Inferior parietal cortex (tissue), 1 donor: ENCODE data around the gene VAT1L.

Experiments used
- DNase-seq: peaks from one replicate; pipeline ENCODE4 v3.0.0-alpha.2; 2016; ENCODE audit errors: extremely low spot score

VAT1L gene

DNA sequence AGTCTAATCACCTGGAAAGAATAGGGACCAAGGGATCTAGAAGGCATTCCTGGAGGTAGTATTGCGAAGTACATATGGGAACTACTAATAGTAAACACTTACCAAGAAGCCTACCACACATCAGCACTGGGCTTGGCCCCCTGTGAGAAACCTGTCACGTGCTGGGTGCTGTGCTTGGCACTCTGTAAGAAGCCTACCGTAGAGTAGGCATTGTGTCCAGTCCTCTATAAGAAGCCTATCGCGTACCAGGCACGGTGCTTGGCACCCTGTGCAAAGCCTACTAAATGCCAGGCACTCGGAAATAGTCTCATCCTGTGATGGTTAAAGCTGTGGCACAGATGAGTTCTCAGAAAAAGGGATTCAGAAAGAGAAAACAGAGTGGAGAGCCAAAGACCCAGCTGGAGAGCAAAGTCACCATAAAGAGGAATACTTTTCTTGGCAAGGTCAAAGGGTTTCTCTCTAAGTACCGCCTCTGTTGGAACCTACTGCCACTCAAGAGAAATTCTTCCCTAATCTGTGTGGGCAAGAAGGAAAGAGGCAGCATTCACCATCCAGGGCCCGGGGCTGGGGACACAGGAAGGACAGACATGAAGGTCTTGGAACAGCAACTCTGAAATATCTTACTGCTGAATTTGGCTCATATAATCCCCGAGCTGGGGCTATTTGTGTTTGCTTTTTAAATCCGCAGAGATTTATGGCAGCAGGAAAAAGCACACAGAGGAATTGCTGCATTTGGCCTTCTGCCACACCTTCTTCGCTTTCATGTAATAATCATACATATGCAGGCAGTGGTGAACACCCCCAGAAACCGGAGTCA lies 81.8 kb downstream of the VAT1L start:
- no peak for DNase-seq

DNA sequence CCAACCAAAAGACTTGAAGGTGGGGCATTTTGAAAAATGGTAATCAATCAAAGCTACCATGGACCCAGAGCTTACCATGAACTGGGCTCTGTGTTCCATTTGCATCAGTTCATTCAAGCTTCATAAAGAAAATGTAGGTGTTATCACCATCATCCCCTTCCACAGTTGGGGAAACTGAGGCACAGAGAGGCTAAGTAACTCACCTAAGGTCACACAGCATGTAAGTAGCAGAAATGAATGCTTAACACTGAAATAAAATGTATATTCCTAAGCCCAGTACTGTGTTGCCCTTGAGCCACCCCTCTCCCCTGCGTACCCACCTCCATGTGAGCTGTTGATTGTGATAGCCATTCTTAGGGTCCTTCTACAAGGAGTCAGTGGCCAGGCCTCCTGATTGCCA lies 83.6 kb downstream of the VAT1L start:
- DNase-seq, result no peak

DNA sequence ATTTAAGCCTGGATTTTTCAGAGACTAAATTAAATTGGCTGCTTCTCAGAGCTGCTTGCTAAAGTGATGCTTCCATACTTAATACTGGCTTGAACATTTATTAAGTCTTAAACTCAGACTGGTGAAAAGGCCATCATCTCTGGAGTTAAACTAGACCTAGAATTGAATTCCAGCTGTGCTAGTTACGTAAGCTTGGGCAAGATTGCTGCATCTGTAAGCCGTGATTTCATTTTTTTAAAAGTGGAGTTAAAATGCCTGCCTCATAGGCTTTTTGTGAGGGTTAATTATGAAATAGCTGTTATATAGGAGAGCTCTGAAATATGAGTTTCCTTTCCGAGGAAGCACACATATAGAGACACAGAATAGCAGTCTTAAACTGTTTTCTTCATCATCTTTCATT lies 84.7 kb downstream of the VAT1L start:
- DNase-seq, result no peak

DNA sequence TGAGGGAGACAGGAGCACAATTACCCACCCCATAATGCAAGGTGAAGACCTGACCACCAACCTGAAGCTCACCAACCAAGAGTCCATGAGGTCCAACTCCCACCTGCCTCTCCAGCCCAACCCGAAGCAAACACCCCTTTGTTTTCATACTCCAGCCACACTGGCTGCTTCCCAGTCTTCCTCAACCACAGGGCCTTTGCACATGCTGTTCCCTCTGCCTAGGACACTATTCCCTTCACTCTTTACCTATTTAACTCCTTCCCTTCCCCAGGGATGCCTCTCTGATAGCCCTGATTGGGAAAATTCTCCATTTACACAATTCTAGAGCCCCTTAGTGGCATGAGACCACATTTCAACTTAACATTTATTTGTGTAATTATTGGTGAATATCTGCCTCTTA lies 86.0 kb downstream of the VAT1L start:
- no peak for DNase-seq

DNA sequence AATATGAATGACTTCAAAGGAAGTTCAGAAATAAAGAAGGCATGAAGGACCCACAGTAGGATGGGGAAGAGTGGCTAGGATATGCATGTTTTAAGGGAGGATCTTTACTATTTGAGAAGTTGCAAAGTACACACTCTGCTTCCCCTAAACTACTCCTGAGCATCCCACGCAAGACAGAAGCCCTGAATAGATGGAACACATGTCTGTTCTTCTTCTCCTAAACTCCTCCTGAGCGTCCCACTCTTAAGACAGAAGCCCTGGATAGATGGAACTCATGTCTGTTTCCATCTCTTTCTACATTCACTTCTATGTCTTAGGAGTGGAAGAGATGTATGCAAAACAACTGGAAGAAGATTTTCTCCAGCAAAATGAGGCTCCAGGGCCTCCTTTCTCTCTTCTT lies 88.4 kb downstream of the VAT1L start:
- DNase-seq, result no peak

DNA sequence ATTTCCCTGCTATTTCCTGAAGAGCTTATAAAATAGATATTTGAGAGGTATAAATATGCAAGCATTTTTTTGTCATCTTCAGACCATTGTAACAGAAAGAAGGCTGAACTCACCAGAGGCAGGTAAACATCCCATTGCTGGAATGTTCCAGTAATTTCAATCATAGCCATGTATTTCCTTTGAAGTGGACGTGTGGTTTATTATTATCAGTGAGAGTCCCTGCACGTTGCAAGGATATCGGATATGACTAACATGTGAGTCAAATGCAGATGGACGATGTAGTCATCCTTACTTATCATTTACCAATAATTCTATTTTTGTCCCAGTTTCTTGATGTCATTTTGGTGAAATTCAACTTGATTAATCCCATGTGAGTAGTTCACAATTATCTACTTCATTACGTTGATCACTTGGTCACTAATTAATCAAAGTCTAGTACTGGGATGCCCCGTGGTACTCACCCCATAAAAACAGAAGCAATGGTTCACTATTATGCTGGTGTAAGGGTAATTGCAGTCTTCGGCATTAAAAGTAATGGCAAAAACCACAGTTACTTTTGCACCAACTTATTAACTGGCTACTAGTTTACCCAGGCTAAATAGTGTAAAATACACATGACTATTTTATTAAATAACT lies 89.5 kb downstream of the VAT1L start:
- DNase-seq, result no peak

DNA sequence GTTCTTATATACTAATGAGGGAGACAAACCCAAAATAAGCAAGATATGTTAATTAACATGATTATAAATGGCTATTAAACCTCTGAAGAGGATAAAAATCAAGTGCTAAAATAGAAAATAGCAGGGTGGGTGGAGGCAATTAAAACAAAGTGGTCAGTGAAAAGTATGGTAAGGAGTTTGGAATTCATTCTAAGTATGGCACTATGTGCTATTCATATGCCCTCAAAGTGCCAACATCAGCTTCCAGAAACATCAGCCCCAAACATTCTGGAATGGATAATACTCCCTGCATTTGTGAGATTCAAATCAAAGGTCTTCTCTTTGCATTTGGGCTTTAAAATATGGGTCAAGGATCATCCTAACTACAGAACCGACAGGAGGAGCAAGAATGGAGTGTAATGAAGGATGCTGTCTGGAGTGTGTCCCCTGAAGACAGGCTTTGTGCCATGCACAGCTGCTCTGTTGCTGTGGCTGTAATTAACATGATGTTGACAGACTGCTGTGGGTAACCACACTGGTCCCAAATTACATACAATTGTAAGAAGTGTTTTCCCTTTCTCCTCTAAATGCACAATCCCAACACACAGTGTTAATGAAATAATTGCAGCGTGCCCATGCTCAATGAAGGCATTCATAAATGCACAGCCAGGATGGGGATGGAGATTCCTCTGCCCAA lies 93.1 kb downstream of the VAT1L start:
- no peak for DNase-seq

DNA sequence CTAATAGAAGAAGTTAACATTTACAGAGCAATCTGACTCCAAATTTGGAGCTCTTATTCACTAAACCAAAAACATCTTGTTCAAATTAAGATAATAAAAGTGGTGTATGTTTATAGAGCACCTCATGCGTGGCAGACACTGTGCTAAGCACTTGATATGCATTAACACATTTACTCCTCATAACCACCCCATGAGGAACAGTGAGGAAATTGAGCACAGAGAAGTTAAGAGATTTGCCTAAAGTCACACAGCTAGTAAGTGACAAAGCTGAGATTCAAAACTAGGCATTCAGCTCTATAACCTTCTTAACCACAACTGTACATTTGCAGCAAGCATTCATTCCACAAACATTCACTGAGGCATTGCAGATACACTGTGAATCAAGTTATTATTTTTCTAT lies 94.0 kb downstream of the VAT1L start:
- DNase-seq, result no peak

DNA sequence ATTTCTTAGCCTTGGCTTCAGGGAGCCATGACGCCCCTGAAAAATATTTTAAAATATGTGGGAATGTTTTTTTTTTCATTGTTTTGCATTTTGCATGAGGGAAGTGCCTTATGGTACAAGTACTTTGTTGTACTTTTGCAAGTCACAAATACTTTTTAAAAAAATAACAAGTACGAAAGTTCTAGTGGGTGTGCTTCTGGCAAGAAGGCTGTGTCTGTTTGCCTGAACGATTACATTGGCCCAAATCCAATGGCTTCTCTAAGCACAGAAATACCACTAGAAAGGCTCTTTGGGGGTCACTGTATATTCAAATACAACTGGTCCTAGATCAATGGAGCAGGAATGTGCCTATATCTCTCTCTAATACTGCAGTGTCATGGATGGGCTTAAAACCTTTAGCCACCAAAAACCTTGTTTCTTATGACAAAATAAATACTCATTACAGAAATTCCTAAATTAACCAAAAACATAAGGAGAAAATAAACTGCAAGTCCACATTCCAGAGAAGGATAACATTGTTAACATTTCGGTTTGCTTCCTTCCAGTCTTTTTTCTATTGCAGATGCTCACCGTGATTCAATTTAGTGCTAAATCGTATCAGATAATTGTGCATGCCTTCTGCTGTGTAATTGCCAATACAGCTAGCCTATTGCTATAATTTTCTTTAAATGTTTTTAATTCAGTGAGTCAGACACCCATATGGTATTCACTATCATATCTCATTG lies 97.4 kb downstream of the VAT1L start:
- DNase-seq, result no peak

DNA sequence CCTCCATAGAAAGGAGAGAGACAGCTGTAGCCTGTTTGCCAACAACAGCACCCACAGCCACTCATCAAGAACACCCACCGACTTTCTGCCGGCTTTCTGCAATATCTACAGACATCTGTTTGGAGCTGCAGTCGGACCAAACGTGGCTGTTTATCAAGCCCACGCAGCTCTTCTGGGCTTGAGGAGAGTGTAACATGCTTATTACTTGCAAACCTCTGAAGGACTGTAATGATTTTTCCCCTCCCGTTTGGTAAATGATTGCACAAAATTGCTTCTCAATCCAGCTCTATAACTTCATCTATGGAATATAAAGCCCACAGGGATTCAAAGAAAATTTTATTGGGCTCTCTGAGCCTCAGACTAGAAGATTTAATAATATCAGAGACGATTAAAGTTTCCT lies 100.5 kb downstream of the VAT1L start:
- peak; percentile 21 for DNase-seq

DNA sequence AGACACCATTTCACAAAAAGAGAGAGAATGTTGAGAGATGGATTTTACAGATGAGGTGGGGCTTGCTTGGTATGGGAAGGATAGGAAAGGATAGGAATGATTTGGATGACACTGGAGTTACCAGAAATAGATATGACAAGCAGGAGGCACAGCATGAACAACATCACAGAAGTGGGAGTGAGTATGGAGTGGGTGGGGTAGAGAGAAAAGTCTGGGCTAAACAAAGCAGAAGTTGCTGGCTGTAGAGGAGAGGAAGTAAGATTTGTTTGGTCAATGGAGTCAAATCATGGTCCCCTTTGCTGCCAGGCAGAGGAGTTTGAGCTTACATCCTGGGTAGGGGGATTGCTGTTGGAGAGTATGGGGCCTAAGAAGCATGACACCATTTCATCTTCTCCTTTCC lies 101.7 kb downstream of the VAT1L start:
- no peak for DNase-seq

DNA sequence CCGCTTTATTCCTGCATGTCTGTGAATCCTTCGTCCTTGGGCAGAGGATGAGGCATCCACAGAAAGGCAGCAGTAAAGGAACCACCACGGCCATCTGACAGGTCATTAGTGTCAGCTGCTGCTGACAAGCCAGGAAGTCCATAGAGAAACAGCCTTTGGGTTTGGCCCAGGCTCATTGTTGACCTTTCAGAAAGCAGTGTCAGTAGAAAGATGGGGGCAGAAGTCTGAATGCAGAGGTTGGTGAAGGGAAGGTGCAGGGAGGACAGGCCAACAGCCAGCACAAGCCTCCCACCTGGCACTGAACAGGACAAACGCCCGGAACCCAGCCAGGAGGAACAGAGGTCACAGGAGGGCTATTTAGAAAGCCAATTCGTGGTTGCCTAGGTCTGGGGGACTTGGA lies 105.8 kb downstream of the VAT1L start:
- no peak for DNase-seq

DNA sequence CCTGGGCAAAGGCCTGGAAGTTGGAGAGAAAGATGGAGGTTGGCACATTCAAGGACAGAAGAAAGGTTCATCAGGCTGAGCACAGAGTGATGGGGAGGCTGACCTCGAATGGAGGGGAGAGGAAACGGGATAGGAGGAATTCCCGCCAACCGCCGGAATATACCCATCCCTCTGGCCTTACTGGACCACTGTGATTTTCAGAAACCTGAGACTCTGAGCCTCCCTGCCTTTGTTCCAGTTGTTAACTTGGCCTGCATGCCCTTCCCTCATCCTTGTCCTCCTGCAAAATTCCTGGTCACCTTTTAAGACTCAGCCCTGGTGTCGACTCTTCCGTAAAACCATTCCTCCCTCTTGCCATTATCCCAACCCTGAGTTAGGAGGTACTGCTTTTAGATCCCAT lies 107.6 kb downstream of the VAT1L start:
- DNase-seq, result no peak

DNA sequence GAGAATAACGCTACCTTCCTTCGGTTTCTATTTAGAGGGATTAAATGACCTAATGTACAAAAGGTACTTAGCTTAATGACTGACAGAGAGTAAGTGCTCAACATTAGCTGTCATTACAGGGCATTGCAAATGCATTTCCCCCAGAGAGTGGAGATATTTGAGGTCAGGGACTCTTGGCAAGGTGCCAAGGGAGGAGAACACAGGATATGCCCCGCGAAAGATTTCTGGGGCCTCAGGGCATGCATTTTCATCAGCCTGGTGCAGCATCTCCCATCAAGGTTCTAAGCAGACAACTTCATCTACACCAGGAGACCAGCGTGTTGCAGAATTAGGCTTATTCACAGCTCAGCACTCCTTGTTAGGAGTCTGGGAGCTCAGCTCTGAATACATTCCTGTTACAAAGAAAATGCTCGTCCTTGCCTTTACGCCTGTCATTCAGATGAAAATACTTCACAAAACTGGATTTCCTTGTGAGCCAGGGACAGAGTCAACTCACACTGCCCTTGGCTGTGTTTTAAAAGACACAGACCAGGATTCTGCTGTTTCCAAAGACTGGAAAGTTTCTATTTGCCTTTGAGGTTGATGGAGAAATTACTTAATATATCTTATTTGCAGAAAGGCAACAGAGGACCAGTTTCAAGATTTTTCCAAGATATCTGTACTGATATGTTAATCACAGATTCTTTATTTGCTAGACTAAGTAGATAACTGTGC lies 108.2 kb downstream of the VAT1L start:
- no peak for DNase-seq

DNA sequence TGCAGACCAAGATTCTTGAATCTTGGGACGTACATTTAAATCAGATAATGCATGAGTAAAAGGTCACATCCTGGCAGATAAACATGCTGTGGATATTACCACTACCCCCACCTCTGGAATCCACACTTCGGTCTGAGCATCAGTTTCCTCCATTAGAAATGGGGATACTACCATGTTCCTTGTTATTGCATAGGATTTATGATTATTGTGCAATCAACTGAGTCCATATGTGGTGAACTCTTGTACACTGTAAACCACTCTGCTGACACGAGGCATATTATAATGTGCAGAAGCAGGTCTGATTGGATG lies 108.7 kb downstream of the VAT1L start:
- DNase-seq, result no peak

DNA sequence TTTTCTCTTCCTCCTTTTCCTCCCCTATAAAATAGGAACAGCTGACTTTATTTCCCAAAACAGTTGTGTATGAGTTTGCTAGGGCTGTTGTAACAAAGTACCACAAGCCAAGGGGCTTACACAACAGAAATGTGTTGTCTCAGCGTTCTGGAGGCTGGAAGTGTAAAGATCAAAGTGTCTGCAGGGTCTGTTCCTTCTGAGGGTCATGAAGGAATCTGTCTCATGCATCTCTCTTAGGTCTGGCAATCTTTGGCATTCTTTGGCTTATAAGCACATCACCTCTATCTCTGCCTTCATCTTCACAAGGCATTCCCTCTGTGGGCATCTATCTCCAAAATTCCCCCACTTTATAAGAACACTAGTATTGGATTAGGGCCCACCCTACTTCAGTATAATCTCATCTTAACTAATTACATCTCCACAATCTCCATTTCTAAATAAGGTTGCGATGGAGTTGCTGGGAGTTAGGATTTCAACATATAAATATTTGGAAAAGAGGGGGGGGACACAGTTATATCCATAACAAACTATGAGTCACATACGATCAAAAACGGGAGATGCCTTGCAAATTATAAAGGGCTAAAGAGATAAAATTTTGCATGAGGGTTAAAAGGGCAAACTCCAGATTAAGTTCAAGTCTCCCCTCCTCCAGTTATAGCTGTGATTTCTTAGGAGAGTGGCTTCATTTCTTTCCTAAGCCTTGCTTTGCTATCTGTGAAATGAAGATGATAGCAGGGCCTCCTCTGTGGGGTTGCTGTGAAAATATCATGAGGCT lies 109.7 kb downstream of the VAT1L start:
- DNase-seq, result no peak

DNA sequence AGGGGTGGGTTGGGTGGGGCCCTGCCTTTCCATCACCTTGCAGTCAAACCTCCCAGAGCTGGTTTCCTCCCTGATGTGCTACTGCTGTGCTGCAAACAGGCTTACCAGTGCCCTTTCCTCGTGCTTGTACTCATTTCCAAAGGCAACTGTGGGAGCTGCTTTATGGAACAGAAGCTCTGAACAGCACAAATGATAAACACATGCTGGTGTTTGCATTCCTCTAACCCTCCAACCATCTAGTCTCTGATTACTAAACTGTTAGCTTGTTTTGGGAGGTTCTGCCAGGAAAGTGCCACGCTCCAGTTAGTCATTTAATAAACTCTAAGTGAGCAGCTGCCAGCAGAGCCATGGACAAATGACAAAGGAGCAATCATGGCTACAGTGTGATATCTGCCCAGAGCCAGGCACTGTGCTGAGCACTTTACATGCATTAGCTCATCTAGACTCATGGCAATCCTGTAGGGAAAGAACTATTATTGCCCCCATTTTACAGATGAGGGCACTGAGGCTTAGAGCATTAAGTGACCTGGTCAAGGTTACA lies 110.4 kb downstream of the VAT1L start:
- DNase-seq, result no peak

DNA sequence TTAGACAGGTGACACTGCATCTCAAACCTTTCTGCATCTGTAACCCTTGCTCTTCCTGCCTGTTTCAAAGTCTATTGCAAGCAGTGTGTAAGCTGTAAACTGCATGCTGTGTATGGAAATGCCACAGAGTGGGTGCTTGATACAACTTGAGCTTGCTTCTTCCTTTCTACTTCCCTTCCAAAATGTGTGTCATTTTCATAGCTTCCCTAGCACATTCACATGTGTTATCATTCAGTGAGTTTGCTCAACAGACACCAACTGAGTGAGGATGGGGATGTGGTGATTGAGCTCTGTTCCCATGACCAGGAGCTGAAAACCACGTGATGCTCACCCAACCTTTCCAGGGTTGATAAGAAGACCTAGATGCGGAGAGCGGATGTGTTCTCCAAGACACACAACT lies 111.1 kb downstream of the VAT1L start:
- DNase-seq, result no peak

DNA sequence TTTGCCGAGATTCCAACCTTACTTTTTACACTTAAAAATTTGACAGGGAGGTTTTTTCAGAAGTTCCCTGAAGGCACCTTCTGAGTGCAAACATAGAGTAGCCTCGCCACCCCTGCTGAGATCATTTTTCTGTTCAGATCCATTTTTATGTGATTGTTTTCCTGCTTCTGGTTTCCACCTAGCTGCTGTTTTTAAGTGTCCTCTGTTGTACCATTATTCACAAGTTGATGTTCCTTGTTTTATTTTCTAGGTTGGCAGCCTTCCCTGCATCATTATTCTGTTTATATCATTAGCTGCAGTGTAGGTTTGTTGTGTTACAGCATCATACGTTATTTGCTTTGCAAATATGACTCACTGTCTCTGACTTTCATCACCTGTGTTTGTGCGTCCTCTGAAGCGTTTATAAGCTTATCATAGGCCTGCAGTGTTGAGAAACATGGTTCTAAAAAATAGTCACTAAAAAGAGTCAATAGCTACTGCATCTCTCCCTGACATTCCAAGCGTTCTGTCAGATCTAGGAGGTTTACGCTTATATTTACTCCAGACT lies 117.1 kb downstream of the VAT1L start:
- no peak for DNase-seq

DNA sequence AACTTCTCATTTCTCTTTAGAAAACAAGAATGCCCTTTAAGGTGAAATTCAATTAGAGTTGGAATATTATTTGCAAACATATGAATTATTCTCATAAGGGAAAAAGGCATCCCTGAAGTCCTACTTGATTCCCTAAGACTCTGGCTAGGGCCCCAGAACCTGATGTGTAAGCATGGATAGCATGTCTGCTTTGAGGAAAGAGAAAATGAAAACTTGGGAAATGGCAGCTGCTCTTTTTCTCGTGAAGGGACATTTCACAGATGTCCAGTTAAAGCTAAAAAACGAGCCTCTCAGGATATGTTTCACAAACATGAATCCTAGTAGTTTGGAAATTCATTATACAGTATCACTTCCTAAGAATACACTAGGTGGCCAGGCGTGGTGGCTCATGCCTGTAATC lies 121.7 kb downstream of the VAT1L start:
- no peak for DNase-seq

DNA sequence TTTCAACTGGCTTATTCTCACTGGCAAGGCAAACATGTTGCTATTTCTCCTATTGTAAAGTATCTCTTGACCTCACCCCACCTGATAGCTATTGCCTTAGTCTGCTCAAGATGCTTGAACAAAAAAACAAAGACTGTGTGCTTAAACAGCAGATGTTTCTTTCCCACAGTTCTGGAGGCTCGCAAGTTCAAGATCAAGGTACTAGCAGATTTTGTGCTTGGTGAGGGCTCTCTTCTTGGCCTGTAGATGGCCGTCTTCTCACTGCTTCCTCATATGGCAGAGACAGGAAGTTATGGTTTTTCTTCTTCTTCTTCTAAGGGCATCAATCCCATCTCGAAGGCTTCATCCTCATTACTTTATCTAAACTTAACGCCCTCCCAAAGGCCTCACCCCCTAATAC lies 124.3 kb downstream of the VAT1L start:
- DNase-seq, result no peak
